K562 (cell line): Measurements from ENCODE around the gene BMAL2. TPM values are rescaled to one million over a fixed set of nuclear protein-coding genes. Genes with fewer than 3 reads are reported as not detected.

Experiments used
- ATAC-seq: fragments of 200-7000 bp; cut with Tn5 transposase; 3 replicates; pipeline ENCODE4 v1.9.1; 2020; ENCODE audit warnings: moderate library complexity
- BruUV-seq: library from RNA; stranded (reverse); fragments of 400-500 nt; replicated peaks from 2 replicates; lab custom pipeline; 2021; lab: Mats Ljungman, UMichigan
- CTCF ChIA-PET: fragments of 300-600 bp; formaldehyde crosslinking; extraction: SDS; loops from one replicate; lab custom pipeline; 2021; ENCODE audit warnings: low intra/inter-chr PET ratio; lab: Yijun Ruan, JAX
- POLR2A ChIA-PET: fragments of 300-600, 350-650 bp; sonication (Branson Sonifier 250); formaldehyde crosslinking; extraction: SDS; loops from one replicate; lab custom pipeline; 2021; ENCODE audit warnings: antibody characterized with exemption, inconsistent platforms; lab: Yijun Ruan, JAX
- DNase-seq, 4 experiments: peaks; one replicate each; pipeline versions ENCODE4 v3.0.0 to v3.0.0-alpha.2; 2011 to 2018; ENCODE audit warnings: low spot score in 3 of 4, mixed read lengths in 3 of 4; ENCODE audit errors: extremely low read depth in 1 of 4
- FAIRE-seq: peaks from 2 replicates; lab custom pipeline; 2011; peaks lifted over from hg19 to GRCh38; lab: Jason Lieb, UNC
- H2AFZ ChIP-seq: 2 replicates; pipeline ENCODE4 v1.6.0; 2011; ENCODE audit warnings: low read depth, low read length, control low read depth, inconsistent platforms
- H3K27ac ChIP-seq: fragments of 200-600 bp; 3 replicates; pipeline ENCODE4 v1.8.0; 2011; ENCODE audit warnings: low read depth, mild to moderate bottlenecking, control low read depth, inconsistent platforms, low read length, moderate library complexity, mixed read lengths; ENCODE audit errors: extremely low read depth
- H3K27me3 ChIP-seq, 2 experiments: fragments of 300-600 bp in 1 of 2; 2 replicates in 1 of 2; 3 replicates in 1 of 2; pipeline versions ENCODE4 v1.6.0 to v1.8.0; 2011; ENCODE audit warnings: inconsistent platforms in 2 of 2, low read length in 2 of 2, mild to moderate bottlenecking in 1 of 2, mixed read lengths in 1 of 2, moderate library complexity in 1 of 2; ENCODE audit not compliant: control insufficient read depth in 2 of 2, insufficient read depth in 2 of 2
- H3K36me3 ChIP-seq: fragments of 300-600 bp; 3 replicates; pipeline ENCODE4 v1.8.0; 2011; ENCODE audit warnings: mild to moderate bottlenecking, low read length, inconsistent platforms; ENCODE audit not compliant: control insufficient read depth, insufficient read depth
- H3K4me1 ChIP-seq, 2 experiments: fragments of 200-600 bp in 1 of 2; replicated peaks in 1 of 2; 2 replicates in 1 of 2; 3 replicates in 1 of 2; pipeline versions ENCODE4 v1.5.1 to v1.8.0; 2011; ENCODE audit warnings: inconsistent platforms in 2 of 2, low read length in 2 of 2, mild to moderate bottlenecking in 1 of 2, mixed read lengths in 1 of 2, moderate library complexity in 1 of 2; ENCODE audit not compliant: control insufficient read depth in 2 of 2, insufficient read depth in 2 of 2
- H3K4me2 ChIP-seq: 2 replicates; pipeline ENCODE4 v1.6.1; 2011; ENCODE audit warnings: low read length, control low read depth, inconsistent platforms, mixed read lengths; ENCODE audit not compliant: insufficient read depth
- H3K4me3 ChIP-seq: fragments of 200-600 bp; sonication (generic), shearing (Covaris generic); 2 replicates; pipeline ENCODE4 v1.5.1; 2016; ENCODE audit warnings: control low read depth, inconsistent platforms
- H3K79me2 ChIP-seq: fragments of 200-600 bp; 3 replicates; pipeline ENCODE4 v1.8.0; 2011; ENCODE audit warnings: low read length, inconsistent platforms; ENCODE audit not compliant: control insufficient read depth, insufficient read depth
- H3K9ac ChIP-seq, 2 experiments: 2 replicates each; pipeline versions ENCODE4 v1.6.0 to v1.6.1; 2011; ENCODE audit warnings: low read depth in 2 of 2, low read length in 2 of 2, control low read depth in 1 of 2, inconsistent platforms in 1 of 2, mild to moderate bottlenecking in 1 of 2, mixed read lengths in 1 of 2; ENCODE audit not compliant: insufficient read depth in 1 of 2
- H3K9me1 ChIP-seq: one replicate; pipeline ENCODE4 v1.6.0; 2011; ENCODE audit warnings: inconsistent platforms, mild to moderate bottlenecking, low read length, moderate library complexity; ENCODE audit not compliant: control insufficient read depth, insufficient read depth
- H3K9me3 ChIP-seq: replicated peaks from 2 replicates; pipeline ENCODE4 v1.5.1; 2011; ENCODE audit warnings: low read depth, low read length, inconsistent platforms; ENCODE audit not compliant: control insufficient read depth, insufficient read depth
- H4K20me1 ChIP-seq: replicated peaks from 2 replicates; pipeline ENCODE4 v1.6.1; 2011; ENCODE audit warnings: low read length, inconsistent platforms, mixed read lengths; ENCODE audit not compliant: control insufficient read depth, insufficient read depth
- BRD4 ChIP-seq: fragments of 200-600 bp; sonication (generic); IDR thresholded peaks from 2 replicates; pipeline ENCODE4 v1.6.1; 2017; ENCODE audit warnings: inconsistent platforms
- CBFB ChIP-seq: sonication (generic); formaldehyde crosslinking; IDR thresholded peaks from 2 replicates; pipeline ENCODE4 v1.4.0; 2020; ENCODE audit warnings: mild to moderate bottlenecking, missing genetic modification reagents
- HES1 ChIP-seq: fragments of 450-650 bp; IDR thresholded peaks from 2 replicates; pipeline ENCODE4 v1.6.1; 2016; ENCODE audit warnings: low read depth, mild to moderate bottlenecking, moderate library complexity
- KAT7 ChIP-seq: sonication (generic); formaldehyde crosslinking; IDR thresholded peaks from 2 replicates; pipeline ENCODE4 v1.8.0; 2022; ENCODE audit warnings: missing genetic modification reagents, mild to moderate bottlenecking, borderline replicate concordance
- KDM1A ChIP-seq, 2 experiments: fragments of 450-650 bp; IDR thresholded peaks; 2 replicates each; pipeline ENCODE4 v1.6.1; 2016; ENCODE audit warnings: mild to moderate bottlenecking in 2 of 2
- LEF1 ChIP-seq: fragments of 450-650 bp; IDR thresholded peaks from 2 replicates; pipeline ENCODE4 v1.6.1; 2016; ENCODE audit warnings: mild to moderate bottlenecking
- MAFK ChIP-seq: IDR thresholded peaks from 2 replicates; pipeline ENCODE4 v1.6.1; 2011; ENCODE audit warnings: low read length, improper control_type of control experiment
- MTA2 ChIP-seq: fragments of 450-650 bp; IDR thresholded peaks from 2 replicates; pipeline ENCODE4 v1.6.1; 2016; ENCODE audit warnings: low read depth
- PHF8 ChIP-seq: fragments of 200-600 bp; sonication (generic); IDR thresholded peaks from 2 replicates; pipeline ENCODE4 v1.6.1; 2012; ENCODE audit warnings: mixed run types, mild to moderate bottlenecking, inconsistent platforms, low read length, moderate library complexity, borderline replicate concordance
- PRPF4 ChIP-seq: fragments of 200-400 bp; formaldehyde crosslinking; IDR thresholded peaks from one replicate; pipeline ENCODE4 v1.6.1; 2017; ENCODE audit warnings: low read length, low read depth, mild to moderate bottlenecking; ENCODE audit not compliant: insufficient read depth, poor library complexity, severe bottlenecking
- RFX7 ChIP-seq: fragments of 250-450 bp; sonication (Bioruptor Pico); IDR thresholded peaks from 2 replicates; pipeline ENCODE4 v1.5.1; 2021; ENCODE audit warnings: mild to moderate bottlenecking
- TRIM25 ChIP-seq: fragments of 450-650 bp; IDR thresholded peaks from 2 replicates; pipeline ENCODE4 v1.7.0; 2016; ENCODE audit warnings: borderline replicate concordance
- ZNF184 ChIP-seq: sonication (generic); formaldehyde crosslinking; IDR thresholded peaks from 2 replicates; pipeline ENCODE4 v1.5.0; 2020; ENCODE audit warnings: missing genetic modification reagents
- ZNF217 ChIP-seq: sonication (generic); formaldehyde crosslinking; IDR thresholded peaks from 2 replicates; pipeline ENCODE4 v1.8.0; 2022; ENCODE audit warnings: mild to moderate bottlenecking, missing genetic modification reagents
- ZNF224 ChIP-seq: sonication (generic); formaldehyde crosslinking; IDR thresholded peaks from 2 replicates; pipeline ENCODE4 v1.8.0; 2022; ENCODE audit warnings: mild to moderate bottlenecking, missing genetic modification reagents
- ZNF444 ChIP-seq: fragments of 250-450 bp; sonication (Bioruptor Pico); IDR thresholded peaks from 2 replicates; pipeline ENCODE4 v1.4.0; 2020; ENCODE audit warnings: mild to moderate bottlenecking, moderate library complexity
- ZNF785 ChIP-seq: fragments of 250-450 bp; sonication (Bioruptor Pico); IDR thresholded peaks from 2 replicates; pipeline ENCODE4 v1.4.0; 2020; ENCODE audit warnings: mild to moderate bottlenecking
- WGBS: fragments of 100-300 bp; shearing (Covaris generic); methylation state at CpG from one replicate; pipeline ENCODE4 v1.1.6; 2016; ENCODE audit warnings: low coverage, mixed read lengths; ENCODE audit not compliant: insufficient coverage; ENCODE audit errors: missing lambda C conversion rate; 5-methylcytosine and 5-hydroxymethylcytosine counted together
- in situ Hi-C: fragments of 300-500 bp; cut with MboI; formaldehyde crosslinking; loops from 4 replicates; pipeline ENCODE4 v1.15.0; 2018; ENCODE audit warnings: inconsistent platforms, mixed read lengths
- intact Hi-C: fragments of 100-400 bp; cut with micrococcal nuclease; formaldehyde crosslinking; loops from 2 replicates; pipeline ENCODE4 v1.14.2; 2022
- polyA plus RNA-seq, 8 experiments: library from polyadenylated mRNA; depleted of rRNA in 4 of 8; stranded (reverse) in 5 of 8; unstranded in 3 of 8; fragments of >200 nt; fragmentation: Nextera tagmentation in 2 of 8; fragmentation: Illumina TruSeq in 1 of 8; extraction: Ambion mirVana in 2 of 8; extraction: Trizol in 1 of 8; gene quantifications; 2 replicates each; pipeline versions ENCODE4 v1.2.1 to v1.2.3, GENCODE V29; 2011 to 2014; ENCODE audit warnings: inconsistent platforms in 1 of 8, missing spikeins in 1 of 8
- total RNA-seq, 7 experiments: library from RNA; depleted of rRNA in 6 of 7; stranded (reverse); fragments of >200 nt in 6 of 7; fragmentation: Illumina TruSeq in 2 of 7; extraction: Trizol in 2 of 7; gene quantifications; 2 replicates each; pipeline versions ENCODE4 v1.2.1 to v1.2.3, GENCODE V29; 2011 to 2021; ENCODE audit warnings: low replicate concordance in 1 of 7

The BMAL2 gene
- total and polyA plus RNA-seq, 9 of the 15 experiments (the other 6 are each of a cell fraction or from before 2014, with no cell fraction given): 0.01 to 1.1 (median 0.50) TPM

GRCh38 chr12:27291862-27292261 is 40.8 kb upstream of the BMAL2 start:
- DNase-seq: no peak
- Histone ChIP-seq H3K9me3 (no peaks in the 10 kb centered on the region), H2AFZ (no peak overlapping the region), H3K79me2 (no peaks in the 10 kb centered on the region), H3K9me1 (no peaks in the 10 kb centered on the region), H3K27ac (no peak overlapping the region), H3K9ac (no peak overlapping the region), H3K36me3 (no peaks in the 10 kb centered on the region), H4K20me1 (no peaks in the 10 kb centered on the region), H3K4me1 (no peaks in the 10 kb centered on the region), H3K27me3 (no peaks in the 10 kb centered on the region), H3K4me2 (no peak overlapping the region), H3K4me3 (no peak overlapping the region)
- in situ Hi-C loops (no loop called here), intact Hi-C loops (no loop called here)
- ChIA-PET POLR2A (no interaction called here), CTCF (no interaction called here)
- FAIRE-seq: no peak
- no TSS peak for BruUV-seq
- ATAC-seq: no peak
- no peak for TF ChIP-seq PHF8
- TF ChIP-seq TRIM25: no peak
- no peak for TF ChIP-seq MAFK
- TF ChIP-seq ZNF184 (CRISPR knock-in tag): no peak
- 0% methylated on average over 1 of the region's 1 CpG for WGBS

- H3K9ac ChIP-seq: no peak overlapping the region
- no peak overlapping the region for H2AFZ ChIP-seq
- ChIA-PET POLR2A (no interaction called here), CTCF (no interaction called here)
- no peaks in the 10 kb centered on the region for H4K20me1 ChIP-seq
- no peak overlapping the region for H3K4me2 ChIP-seq
- in situ Hi-C loops: no loop called here
- intact Hi-C loops: no loop called here
- H3K27me3 ChIP-seq: no peaks in the 10 kb centered on the region
- H3K79me2 ChIP-seq: no peaks in the 10 kb centered on the region
- WGBS: 6% methylated on average over 2 of the region's 2 CpGs
- ATAC-seq (no peak), FAIRE-seq (no peak), DNase-seq (no peak)
- no peaks in the 10 kb centered on the region for H3K4me1 ChIP-seq
- H3K36me3 ChIP-seq: no peaks in the 10 kb centered on the region
- H3K9me1 ChIP-seq: no peaks in the 10 kb centered on the region
- H3K4me3 ChIP-seq: no peak overlapping the region
- no TSS peak for BruUV-seq
- H3K27ac ChIP-seq: no peak overlapping the region
- no peaks in the 10 kb centered on the region for H3K9me3 ChIP-seq
- TF ChIP-seq KAT7 (CRISPR knock-in tag) (no peak), CBFB (CRISPR knock-in tag) (no peak), MTA2 (no peak), ZNF785 (no peak), PRPF4 (no peak), ZNF217 (CRISPR knock-in tag) (no peak), KDM1A (IDR thresholded peaks at IDR 0.05) (no peak), ZNF224 (no peak), BRD4 (no peak), ZNF444 (no peak), HES1 (no peak), RFX7 (no peak), LEF1 (no peak)
These were observed 39.9 kb upstream of the BMAL2 start for GRCh38 chr12:27292718-27293117.
